Effector memory CD4-positive, alpha-beta T cell (primary cell): ENCODE measurements around the gene CHCHD3.

Experiments used
- DNase-seq, 3 donors: peaks; one replicate each; pipeline ENCODE4 v3.0.0-alpha.2; 2020
- H3K27ac ChIP-seq: 2 replicates; pipeline ENCODE4 v1.7.0; 2013; ENCODE audit warnings: mild to moderate bottlenecking, low read length, moderate library complexity; ENCODE audit not compliant: insufficient read depth, poor library complexity, severe bottlenecking
- H3K27me3 ChIP-seq: replicated peaks from 2 replicates; pipeline ENCODE4 v1.7.0; 2013; ENCODE audit warnings: mild to moderate bottlenecking, low read length; ENCODE audit not compliant: insufficient read depth, control insufficient read depth, poor library complexity, severe bottlenecking
- H3K36me3 ChIP-seq: 2 replicates; pipeline ENCODE4 v1.7.0; 2013; ENCODE audit warnings: mild to moderate bottlenecking, low read length, moderate library complexity; ENCODE audit not compliant: control insufficient read depth, insufficient read depth
- H3K4me1 ChIP-seq: 2 replicates; pipeline ENCODE4 v1.7.0; 2013; ENCODE audit warnings: low read length, mild to moderate bottlenecking; ENCODE audit not compliant: control insufficient read depth, insufficient read depth, poor library complexity, severe bottlenecking
- H3K4me3 ChIP-seq: 2 replicates; pipeline ENCODE4 v1.7.0; 2013; ENCODE audit warnings: low read length, low read depth, mild to moderate bottlenecking; ENCODE audit not compliant: insufficient read depth, poor library complexity, severe bottlenecking
- H3K9me3 ChIP-seq: 2 replicates; pipeline ENCODE4 v1.7.0; 2013; ENCODE audit warnings: mild to moderate bottlenecking, low read length, moderate library complexity; ENCODE audit not compliant: control insufficient read depth

The CHCHD3 gene

GRCh38 chr7:133029463-133029862 lies 52.4 kb downstream of the CHCHD3 start:
- Histone ChIP-seq H3K9me3 (no peaks in the 10 kb centered on the region), H3K36me3 (no peaks in the 10 kb centered on the region), H3K4me1 (no peaks in the 10 kb centered on the region), H3K4me3 (no peak overlapping the region), H3K27ac (no peak overlapping the region), H3K27me3 (no peaks in the 10 kb centered on the region)
- DNase-seq: no peak

- no peaks in the 10 kb centered on the region for H3K36me3 ChIP-seq
- H3K9me3 ChIP-seq: no peaks in the 10 kb centered on the region
- no peak overlapping the region for H3K4me3 ChIP-seq
- H3K27me3 ChIP-seq: no peaks in the 10 kb centered on the region
- no peak for DNase-seq
- no peaks in the 10 kb centered on the region for H3K4me1 ChIP-seq
- H3K27ac ChIP-seq: no peak overlapping the region
Observed at GRCh38 chr7:133027397-133027796, 54.5 kb downstream of the CHCHD3 start.

GRCh38 chr7:133026210-133026859 lies 55.6 kb downstream of the CHCHD3 start:
- H3K36me3 ChIP-seq: no peaks in the 10 kb centered on the region
- H3K9me3 ChIP-seq: no peaks in the 10 kb centered on the region
- no peak overlapping the region for H3K4me3 ChIP-seq
- DNase-seq: no peak
- H3K27me3 ChIP-seq: no peaks in the 10 kb centered on the region
- H3K4me1 ChIP-seq: no peaks in the 10 kb centered on the region
- H3K27ac ChIP-seq: no peak overlapping the region

GRCh38 chr7:133025056-133025455 lies 56.8 kb downstream of the CHCHD3 start:
- H3K4me1 ChIP-seq: no peaks in the 10 kb centered on the region
- H3K36me3 ChIP-seq: no peaks in the 10 kb centered on the region
- H3K9me3 ChIP-seq: no peaks in the 10 kb centered on the region
- no peak overlapping the region for H3K4me3 ChIP-seq
- no peaks in the 10 kb centered on the region for H3K27me3 ChIP-seq
- no peak for DNase-seq
- H3K27ac ChIP-seq: no peak overlapping the region

- no peak overlapping the region for H3K4me3 ChIP-seq
- no peaks in the 10 kb centered on the region for H3K27me3 ChIP-seq
- no peak overlapping the region for H3K27ac ChIP-seq
- H3K36me3 ChIP-seq: no peaks in the 10 kb centered on the region
- no peaks in the 10 kb centered on the region for H3K9me3 ChIP-seq
- no peak for DNase-seq
- H3K4me1 ChIP-seq: no peaks in the 10 kb centered on the region
Observed at GRCh38 chr7:133024596-133024995, 57.3 kb downstream of the CHCHD3 start.

- Histone ChIP-seq H3K9me3 (no peaks in the 10 kb centered on the region), H3K4me1 (no peaks in the 10 kb centered on the region), H3K4me3 (no peak overlapping the region), H3K36me3 (no peaks in the 10 kb centered on the region), H3K27me3 (no peaks in the 10 kb centered on the region), H3K27ac (no peak overlapping the region)
- no peak for DNase-seq
Observed at GRCh38 chr7:133023370-133024071, 58.4 kb downstream of the CHCHD3 start.

- no peak for DNase-seq
- no peaks in the 10 kb centered on the region for H3K27me3 ChIP-seq
- no peaks in the 10 kb centered on the region for H3K4me1 ChIP-seq
- H3K9me3 ChIP-seq: no peaks in the 10 kb centered on the region
- no peaks in the 10 kb centered on the region for H3K36me3 ChIP-seq
- H3K27ac ChIP-seq: no peak overlapping the region
- no peak overlapping the region for H3K4me3 ChIP-seq
Observed at GRCh38 chr7:133022661-133023060, 59.2 kb downstream of the CHCHD3 start.

- no peak for DNase-seq
- Histone ChIP-seq H3K4me1 (no peaks in the 10 kb centered on the region), H3K27ac (no peak overlapping the region), H3K36me3 (no peaks in the 10 kb centered on the region), H3K27me3 (no peaks in the 10 kb centered on the region), H3K4me3 (no peak overlapping the region), H3K9me3 (no peaks in the 10 kb centered on the region)
Observed at GRCh38 chr7:133021196-133021595, 60.7 kb downstream of the CHCHD3 start.

- Histone ChIP-seq H3K9me3 (no peaks in the 10 kb centered on the region), H3K4me3 (no peak overlapping the region), H3K36me3 (no peaks in the 10 kb centered on the region), H3K27me3 (no peaks in the 10 kb centered on the region), H3K27ac (no peak overlapping the region), H3K4me1 (no peaks in the 10 kb centered on the region)
- no peak for DNase-seq
Observed at GRCh38 chr7:133020496-133020895, 61.4 kb downstream of the CHCHD3 start.

- no peaks in the 10 kb centered on the region for H3K36me3 ChIP-seq
- no peaks in the 10 kb centered on the region for H3K9me3 ChIP-seq
- no peaks in the 10 kb centered on the region for H3K4me1 ChIP-seq
- H3K27me3 ChIP-seq: no peaks in the 10 kb centered on the region
- no peak overlapping the region for H3K4me3 ChIP-seq
- no peak overlapping the region for H3K27ac ChIP-seq
- DNase-seq: no peak
Observed at GRCh38 chr7:133019590-133019989, 62.3 kb downstream of the CHCHD3 start.
